ENCODE results near the gene TMPRSS9. TPM values are rescaled to one million over a fixed set of nuclear protein-coding genes. Genes with fewer than 3 reads are reported as not detected.

Gene TMPRSS9
- total RNA-seq, 1 experiment from 2014 or later, result 0.57 TPM

- POLR2A ChIA-PET, result no interaction called here
- peaks cover 12% of the 10 kb centered on the region for H3K4me1 Mint-ChIP-seq
- CTCF ChIA-PET, result interaction anchor here (1.2 kb wide), 1 partner anchor 151 kb away, joined by 5 read pairs; no protein-coding TSS in a partner anchor
These were observed 100.2 kb downstream of the TMPRSS9 start for GRCh38 chr19:2460245-2460644.

GRCh38 chr19:2461751-2462634 lies 101.9 kb downstream of the TMPRSS9 start:
- POLR2A ChIA-PET, result interaction anchor here (0.6 to 5.8 kb wide), 7 partner anchors 9 to 1145 kb away, joined by 3 to 59 read pairs (median 9); partner anchors contain the start of genes GADD45B and TIMM13
- H3K36me3 Mint-ChIP-seq, result no peaks in the 10 kb centered on the region
- TF ChIP-seq NR2C2 (CRISPR knock-in tag; IDR thresholded peaks at IDR 0.05), result no peak
- TF ChIP-seq GTF2I (CRISPR knock-in tag; conservative IDR thresholded peaks at IDR 0.05), result peak; percentile 95
- TF ChIP-seq CBFB (CRISPR knock-in tag; IDR thresholded peaks at IDR 0.05; ENCODE audit: low read depth), result no peak
- TF ChIP-seq ZMAT4 (CRISPR knock-in tag; IDR thresholded peaks at IDR 0.05), result no peak
- TF ChIP-seq ELF4 (CRISPR knock-in tag; IDR thresholded peaks at IDR 0.05; ENCODE audit: low read depth), result no peak
- no peak for TF ChIP-seq ZNF396 (CRISPR knock-in tag; IDR thresholded peaks at IDR 0.05; ENCODE audit: borderline replicate concordance)
- no peak for TF ChIP-seq NFE2L1 (CRISPR knock-in tag; IDR thresholded peaks at IDR 0.05)
- TF ChIP-seq E2F4 (CRISPR knock-in tag; IDR thresholded peaks at IDR 0.05; ENCODE audit: borderline replicate concordance, low read depth), result no peak; the same call in 1 of the 2 replicates
- TF ChIP-seq ZNF121 (CRISPR knock-in tag; IDR thresholded peaks at IDR 0.05), result peak; percentile 82
- no peak for TF ChIP-seq SMAD3 (CRISPR knock-in tag; IDR thresholded peaks at IDR 0.05; ENCODE audit: borderline replicate concordance)
- peak; percentile 64 for TF ChIP-seq SP1 (CRISPR knock-in tag; conservative IDR thresholded peaks at IDR 0.05)
- no peak for TF ChIP-seq NR1H2 (CRISPR knock-in tag; IDR thresholded peaks at IDR 0.05)
- no peak for TF ChIP-seq RELA (CRISPR knock-in tag; IDR thresholded peaks at IDR 0.05; ENCODE audit: borderline replicate concordance)

More at GRCh38 chr19:2460245-2460644, 100.2 kb downstream of the TMPRSS9 start:
- DNase-seq (ENCODE audit: low spot score), result no peak
- Mint-ChIP-seq H3K4me3 (no peak overlapping the region), H3K36me3 (no peaks in the 10 kb centered on the region), H3K9me3 (no peaks in the 10 kb centered on the region), H3K27me3 (ENCODE audit: low read depth) (no peaks in the 10 kb centered on the region), H3K27ac (no peak overlapping the region)
- no peak for ATAC-seq
- TF ChIP-seq FOXJ3 (CRISPR knock-in tag; IDR thresholded peaks at IDR 0.05; ENCODE audit: borderline replicate concordance) (no peak), PREB (CRISPR knock-in tag; IDR thresholded peaks at IDR 0.05; ENCODE audit: borderline replicate concordance) (no peak), ZNF281 (CRISPR knock-in tag; IDR thresholded peaks at IDR 0.05) (no peak), CDX4 (CRISPR knock-in tag; IDR thresholded peaks at IDR 0.05; ENCODE audit: borderline replicate concordance) (no peak), ZNF121 (CRISPR knock-in tag; IDR thresholded peaks at IDR 0.05) (0 out of 2 replicates have a peak, but pooled peaks have one; percentile 43), GRHL2 (CRISPR knock-in tag; IDR thresholded peaks at IDR 0.05; ENCODE audit: insufficient replicate concordance, severe bottlenecking) (no peak), FOXK1 (CRISPR knock-in tag; IDR thresholded peaks at IDR 0.05) (no peak)

More at GRCh38 chr19:2461751-2462634, 101.9 kb downstream of the TMPRSS9 start:
- CTCF ChIA-PET, result interaction anchor here (0.7 to 10.5 kb wide), 10 partner anchors 9 to 175 kb away, joined by 3 to 82 read pairs (median 6); partner anchors contain the start of genes GADD45B and TIMM13
- ATAC-seq (peak; percentile 61), DNase-seq (ENCODE audit: low spot score) (peak; percentile 78)
- Mint-ChIP-seq H3K9me3 (no peaks in the 10 kb centered on the region), H3K27ac (no peak overlapping the region), H3K4me1 (peaks cover 9% of the 10 kb centered on the region; the same call in 1 of the 2 replicates), H3K27me3 (ENCODE audit: low read depth) (no peaks in the 10 kb centered on the region), H3K4me3 (peak overlapping the region; percentile 77)

Measured in WTC11 (cell line).